ENCODE data around the gene SHISA4. TPM values are rescaled to one million over a fixed set of nuclear protein-coding genes. Genes with fewer than 3 reads are reported as not detected.

The SHISA4 gene
- total RNA-seq, 4 donors from 2014 or later = 2.2 to 6.7 (median 4.6) TPM

GRCh38 chr1:201902198-201902597, 13.5 kb downstream of the SHISA4 start:
- intact Hi-C loops (cut with DNase I; ENCODE audit: low total_unique reads) = no loop called here
- WGBS, 2 donors (ENCODE audit: low coverage in 1 of 2) = 66 to 92% methylated on average over 2 to 3 of the region's 3 CpGs
- no peak for DNase-seq

DNA sequence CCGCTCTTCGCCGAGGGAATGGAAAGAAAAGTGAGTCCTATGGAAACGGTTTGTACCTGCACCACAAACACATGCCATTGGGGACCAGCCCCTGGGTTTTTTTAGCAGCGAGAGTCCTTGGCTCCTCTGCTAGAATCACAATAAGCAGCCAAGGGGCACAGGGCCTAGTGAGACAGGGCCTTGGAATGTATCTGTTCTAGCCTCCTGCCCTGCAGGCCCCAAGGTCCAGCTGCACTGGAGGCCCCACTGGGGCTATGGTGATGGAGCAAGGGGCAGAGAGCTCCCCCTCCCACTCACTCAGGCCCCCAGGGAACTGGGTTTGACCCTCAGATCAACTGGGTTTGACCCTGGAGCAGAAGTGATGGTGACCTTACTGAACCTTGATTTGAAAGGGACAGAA, 14.4 kb downstream of the SHISA4 start:
- intact Hi-C loops (cut with DNase I; ENCODE audit: low total_unique reads) (no loop called here), in situ Hi-C loops (cut with MboI; ENCODE audit: low pct_ligation_motif_present in 1 of 4, low pct_unique_long_range_greater_than_20kb in 1 of 4, low sequenced_read_pairs in 3 of 4) (no loop called here)
- TF ChIP-seq POLR2A (IDR thresholded peaks at IDR 0.05) (no peak), CTCF (IDR thresholded peaks at IDR 0.05) (no peak), EP300 (IDR thresholded peaks at IDR 0.05; ENCODE audit: low read depth) (no peak), POLR2AphosphoS5 (IDR thresholded peaks at IDR 0.05) (peak in 2 of 3 donors; percentile 24 to 39)
- WGBS, 2 donors (ENCODE audit: low coverage in 1 of 2) = 70 to 78% methylated on average over 4 to 5 of the region's 5 CpGs
- peak overlapping the region; percentile 83 to 93 (median 89) for H3K27ac ChIP-seq
- H3K4me3 ChIP-seq = no peak overlapping the region
- peaks cover 13 to 65% (median 34%) of the 10 kb centered on the region in 4 donors for H3K4me1 ChIP-seq
- no peaks in the 10 kb centered on the region for H3K27me3 ChIP-seq
- peak; percentile 26 for DNase-seq
- no peaks in the 10 kb centered on the region for H3K36me3 ChIP-seq
- H3K9me3 ChIP-seq = no peaks in the 10 kb centered on the region

More at GRCh38 chr1:201902198-201902597, 13.5 kb downstream of the SHISA4 start:
- Histone ChIP-seq H3K36me3 (no peaks in the 10 kb centered on the region), H3K4me1 (peaks cover 13 to 69% (median 34%) of the 10 kb centered on the region in 4 donors), H3K27ac (peak overlapping the region; percentile 83 to 93 (median 89)), H3K27me3 (no peaks in the 10 kb centered on the region), H3K9me3 (no peaks in the 10 kb centered on the region), H3K4me3 (no peak overlapping the region)
- TF ChIP-seq POLR2A (IDR thresholded peaks at IDR 0.05) = no peak
- TF ChIP-seq EP300 (IDR thresholded peaks at IDR 0.05; ENCODE audit: low read depth) = no peak
- TF ChIP-seq CTCF (IDR thresholded peaks at IDR 0.05) = no peak
- no peak for TF ChIP-seq POLR2AphosphoS5 (IDR thresholded peaks at IDR 0.05)
- in situ Hi-C loops (cut with MboI; ENCODE audit: low pct_ligation_motif_present in 1 of 4, low pct_unique_long_range_greater_than_20kb in 1 of 4, low sequenced_read_pairs in 3 of 4) = no loop called here

DNA sequence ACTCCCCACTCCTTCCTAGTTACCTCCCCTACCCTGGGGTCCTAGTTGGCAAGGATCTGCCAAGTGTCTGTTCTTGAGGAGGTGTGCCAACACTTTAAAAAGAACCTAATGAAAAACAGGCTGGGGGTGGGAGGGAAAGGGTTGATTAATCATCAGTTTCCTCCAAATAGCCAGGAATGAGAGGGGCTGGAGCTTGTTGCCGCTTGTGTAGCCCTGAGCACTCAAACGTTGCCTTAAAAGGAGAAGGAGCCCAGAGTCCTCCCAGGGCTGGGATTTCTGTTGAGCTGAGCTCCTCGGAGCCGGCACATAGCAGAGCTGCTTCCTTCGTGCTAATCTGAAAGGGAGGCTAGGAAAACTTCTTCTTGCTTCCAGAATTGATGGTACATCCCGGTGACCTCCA, 15.9 kb downstream of the SHISA4 start:
- Histone ChIP-seq H3K4me1 (peaks cover 13 to 66% (median 40%) of the 10 kb centered on the region in 4 donors), H3K27me3 (no peaks in the 10 kb centered on the region), H3K9me3 (no peaks in the 10 kb centered on the region), H3K27ac (peak overlapping the region; percentile 83 to 93 (median 89)), H3K4me3 (no peak overlapping the region), H3K36me3 (no peaks in the 10 kb centered on the region)
- WGBS, 2 donors (ENCODE audit: low coverage in 1 of 2) = 48 to 53% methylated on average over 3 to 6 of the region's 6 CpGs
- DNase-seq = peak; percentile 41
- TF ChIP-seq POLR2AphosphoS5 (IDR thresholded peaks at IDR 0.05) (peak in 2 of 3 donors; percentile 57 to 59), POLR2A (IDR thresholded peaks at IDR 0.05) (peak; percentile 22), CTCF (IDR thresholded peaks at IDR 0.05) (no peak)
- in situ Hi-C loops (cut with MboI; ENCODE audit: low pct_ligation_motif_present in 1 of 4, low pct_unique_long_range_greater_than_20kb in 1 of 4, low sequenced_read_pairs in 3 of 4) (no loop called here), intact Hi-C loops (cut with DNase I; ENCODE audit: low total_unique reads) (no loop called here)

- TF ChIP-seq CTCF (IDR thresholded peaks at IDR 0.05) (no peak), POLR2A (IDR thresholded peaks at IDR 0.05) (no peak), EP300 (IDR thresholded peaks at IDR 0.05; ENCODE audit: low read depth) (no peak)
- intact Hi-C loops (cut with DNase I; ENCODE audit: low total_unique reads) (no loop called here), in situ Hi-C loops (cut with MboI; ENCODE audit: low pct_ligation_motif_present in 1 of 4, low pct_unique_long_range_greater_than_20kb in 1 of 4, low sequenced_read_pairs in 3 of 4) (no loop called here)
- H3K4me3 ChIP-seq = no peak overlapping the region
- H3K27ac ChIP-seq = peak overlapping the region; percentile 83 to 93 (median 89)
- no peak for DNase-seq
- H3K27me3 ChIP-seq = no peaks in the 10 kb centered on the region
- no peaks in the 10 kb centered on the region for H3K9me3 ChIP-seq
- no peaks in the 10 kb centered on the region for H3K36me3 ChIP-seq
- H3K4me1 ChIP-seq = peaks cover 13 to 62% (median 42%) of the 10 kb centered on the region in 4 donors
- 63% methylated on average over 6 of the region's 6 CpGs; no CpG with 5 or more reads in 1 of the 2 donors for WGBS, 2 donors (ENCODE audit: low coverage in 1 of 2)
Measured at GRCh38 chr1:201905234-201905890, 16.7 kb downstream of the SHISA4 start.
